ENCODE data around the gene CCNY. TPM values are rescaled to one million over a fixed set of nuclear protein-coding genes. Genes with fewer than 3 reads are reported as not detected.

Gene CCNY
- total and polyA plus RNA-seq, 8 donors = 60.9 to 87.6 (median 81.7) TPM

GRCh38 chr10:35598379-35598778 lies 262.1 kb downstream of the CCNY start:
- Histone ChIP-seq H3K9me3 (no peaks in the 10 kb centered on the region), H3K36me3 (no peaks in the 10 kb centered on the region), H3K27ac (no peak overlapping the region), H3K4me1 (no peaks in the 10 kb centered on the region), H3K4me3 (no peak overlapping the region), H3K27me3 (no peaks in the 10 kb centered on the region)
- intact Hi-C loops (cut with DNase I) = no loop called here
- ATAC-seq = peak; percentile 29
- no peak for DNase-seq
- TF ChIP-seq CTCF (IDR thresholded peaks at IDR 0.05) = no peak

GRCh38 chr10:35600193-35600592 lies 263.9 kb downstream of the CCNY start:
- TF ChIP-seq CTCF (IDR thresholded peaks at IDR 0.05) = no peak
- no peaks in the 10 kb centered on the region for H3K36me3 ChIP-seq
- H3K27me3 ChIP-seq = peaks cover 0 to 18% of the 10 kb centered on the region in 2 donors
- no peak overlapping the region for H3K4me3 ChIP-seq
- ATAC-seq (no peak), DNase-seq (no peak)
- intact Hi-C loops (cut with DNase I) = no loop called here
- H3K27ac ChIP-seq = no peak overlapping the region
- no peaks in the 10 kb centered on the region for H3K4me1 ChIP-seq
- no peaks in the 10 kb centered on the region for H3K9me3 ChIP-seq

GRCh38 chr10:35605191-35605590 lies 268.9 kb downstream of the CCNY start, which contains the start of gene GJD4:
Gene GJD4 (plus strand): TSS chr10:35605341. CDS start chr10:35605568, 227 bp downstream.
- no peak within 1 kb of the TSS for H3K27ac ChIP-seq
- no peak for DNase-seq

GRCh38 chr10:35606430-35606829 lies 270.1 kb downstream of the CCNY start:
- peak in 2 of 4 donors; percentile 65 to 70 for DNase-seq
- no peak for TF ChIP-seq CTCF (IDR thresholded peaks at IDR 0.05)
- H3K27me3 ChIP-seq = peaks cover 12 to 77% of the 10 kb centered on the region in 2 donors
- intact Hi-C loops (cut with DNase I) = no loop called here
- no peaks in the 10 kb centered on the region for H3K9me3 ChIP-seq
- H3K4me3 ChIP-seq = no peak overlapping the region
- H3K36me3 ChIP-seq = no peaks in the 10 kb centered on the region
- H3K27ac ChIP-seq = no peak overlapping the region
- ATAC-seq = no peak
- peaks cover 8 to 13% of the 10 kb centered on the region in 2 donors for H3K4me1 ChIP-seq

More at GRCh38 chr10:35605191-35605590, 268.9 kb downstream of the CCNY start, which contains the start of gene GJD4:
- intact Hi-C loops (cut with DNase I) = no loop called here
- TF ChIP-seq CTCF (IDR thresholded peaks at IDR 0.05) = no peak
- Histone ChIP-seq H3K27me3 (peaks cover 12 to 66% of the 10 kb centered on the region in 2 donors), H3K4me1 (peaks cover 8 to 13% of the 10 kb centered on the region in 2 donors), H3K9me3 (no peaks in the 10 kb centered on the region), H3K4me3 (no peak within 1 kb of the TSS), H3K36me3 (no peaks in the 10 kb centered on the region)
- no peak for ATAC-seq

- Histone ChIP-seq H3K27ac (no peak overlapping the region), H3K4me3 (peak overlapping the region; percentile 16 to 26), H3K9me3 (no peaks in the 10 kb centered on the region), H3K27me3 (peaks cover 12 to 81% of the 10 kb centered on the region in 2 donors), H3K36me3 (no peaks in the 10 kb centered on the region), H3K4me1 (peaks cover 8 to 13% of the 10 kb centered on the region in 2 donors)
- no peak for TF ChIP-seq CTCF (IDR thresholded peaks at IDR 0.05)
- peak in 1 of 4 donors; percentile 69 for DNase-seq
- intact Hi-C loops (cut with DNase I) = no loop called here
- peak; percentile 50 for ATAC-seq
Observed at GRCh38 chr10:35607475-35608327, 271.4 kb downstream of the CCNY start.
